IPS-20b (cell line): Measurements from ENCODE around the gene ARHGEF37.

Experiments used
- H3K27ac ChIP-seq: one replicate; pipeline ENCODE4 v1.5.1; 2013; ENCODE audit warnings: low read length
- H3K27me3 ChIP-seq: 2 replicates; pipeline ENCODE4 v1.6.1; 2013; ENCODE audit warnings: mild to moderate bottlenecking, low read length, inconsistent platforms; ENCODE audit not compliant: insufficient read depth
- H3K36me3 ChIP-seq: 2 replicates; pipeline ENCODE4 v1.6.1; 2013; ENCODE audit warnings: low read depth, mild to moderate bottlenecking, inconsistent platforms, low read length, moderate library complexity; ENCODE audit not compliant: insufficient read depth
- H3K4me1 ChIP-seq: 2 replicates; pipeline ENCODE4 v1.6.1; 2013; ENCODE audit warnings: mild to moderate bottlenecking, control low read depth, inconsistent platforms, low read length, moderate library complexity; ENCODE audit not compliant: insufficient read depth
- H3K4me3 ChIP-seq: 2 replicates; pipeline ENCODE4 v1.5.1; 2013; ENCODE audit warnings: mild to moderate bottlenecking, low read length, inconsistent platforms
- H3K9ac ChIP-seq: 2 replicates; pipeline ENCODE4 v1.6.1; 2013; ENCODE audit warnings: low read depth, mild to moderate bottlenecking, inconsistent platforms, low read length, moderate library complexity
- H3K9me3 ChIP-seq: 2 replicates; pipeline ENCODE4 v1.6.1; 2013; ENCODE audit warnings: mild to moderate bottlenecking, low read depth, low read length, inconsistent platforms; ENCODE audit not compliant: insufficient read depth

Gene ARHGEF37

DNA sequence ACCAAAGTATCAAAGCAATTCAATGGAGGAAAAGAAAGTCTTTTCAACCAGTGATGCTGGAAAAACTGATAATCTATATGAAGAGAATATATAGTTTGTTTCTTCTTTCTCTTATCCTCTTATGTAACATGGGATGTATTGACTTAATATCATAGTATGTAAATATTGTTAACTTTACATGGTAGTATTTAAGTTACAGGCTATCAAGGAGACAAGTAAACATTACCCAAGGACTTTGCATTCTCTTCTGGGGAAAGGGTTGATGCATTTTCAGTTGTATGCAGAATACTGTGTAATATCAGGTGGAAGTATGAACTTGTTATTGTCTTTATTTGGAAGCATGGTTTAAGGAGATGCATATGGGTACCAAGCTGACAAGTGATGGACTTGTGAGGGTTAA is 9.1 kb upstream of the ARHGEF37 start:
- Histone ChIP-seq H3K4me1 (no peaks in the 10 kb centered on the region), H3K9me3 (no peaks in the 10 kb centered on the region), H3K27me3 (no peaks in the 10 kb centered on the region), H3K4me3 (no peak overlapping the region), H3K27ac (no peak overlapping the region), H3K9ac (no peak overlapping the region), H3K36me3 (no peaks in the 10 kb centered on the region)

GRCh38 chr5:149572576-149573231 is 8.6 kb upstream of the ARHGEF37 start:
- Histone ChIP-seq H3K9ac (no peak overlapping the region), H3K9me3 (no peaks in the 10 kb centered on the region), H3K27ac (no peak overlapping the region), H3K36me3 (no peaks in the 10 kb centered on the region), H3K4me3 (no peak overlapping the region), H3K4me1 (no peaks in the 10 kb centered on the region), H3K27me3 (no peaks in the 10 kb centered on the region)

DNA sequence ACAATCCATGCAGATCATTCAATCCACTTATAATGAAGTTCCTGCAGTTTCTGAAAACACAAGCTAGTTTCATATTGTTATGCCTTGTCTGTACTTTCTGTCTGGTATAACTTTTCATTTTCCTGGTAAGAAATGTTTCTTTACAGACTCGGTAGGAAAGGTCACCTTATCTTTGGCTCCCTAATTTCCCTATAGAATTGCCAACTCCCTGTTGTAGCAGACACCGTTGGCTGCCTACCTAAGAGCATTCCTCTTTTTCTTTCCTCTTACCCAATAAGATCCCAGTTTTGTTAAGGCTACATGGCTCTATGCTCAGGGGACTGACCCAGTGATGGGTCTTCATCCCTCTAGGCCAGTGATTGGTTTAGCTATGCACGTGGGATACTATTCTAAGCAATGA is 6.2 kb upstream of the ARHGEF37 start:
- Histone ChIP-seq H3K27me3 (peaks cover 9% of the 10 kb centered on the region), H3K27ac (no peak overlapping the region), H3K36me3 (no peaks in the 10 kb centered on the region), H3K9ac (no peak overlapping the region), H3K4me1 (no peaks in the 10 kb centered on the region), H3K9me3 (no peaks in the 10 kb centered on the region), H3K4me3 (no peak overlapping the region)

GRCh38 chr5:149576021-149576420 is 5.3 kb upstream of the ARHGEF37 start:
- H3K4me1 ChIP-seq, result no peaks in the 10 kb centered on the region
- no peak overlapping the region for H3K4me3 ChIP-seq
- H3K9ac ChIP-seq, result no peak overlapping the region

DNA sequence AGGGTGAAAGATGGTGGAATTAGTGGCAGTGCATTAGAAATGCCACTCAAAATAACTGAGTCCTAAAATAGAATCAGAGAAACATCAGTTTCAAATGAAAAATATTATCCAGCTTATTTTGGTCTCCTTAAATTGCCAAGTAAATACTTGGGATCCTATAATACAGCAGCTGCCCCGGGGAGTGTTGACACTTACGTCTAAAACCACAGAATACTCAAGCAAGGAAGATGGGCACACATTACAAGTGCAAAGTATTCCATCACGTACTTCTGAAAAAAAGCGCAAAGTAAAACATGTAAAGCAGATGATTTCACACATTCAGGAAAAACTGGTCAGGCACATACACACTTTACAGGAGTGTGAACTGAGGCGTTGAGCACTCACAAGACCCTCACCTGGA is 2.4 kb upstream of the ARHGEF37 start:
- peaks cover 9% of the 10 kb centered on the region for H3K4me1 ChIP-seq
- no peaks in the 10 kb centered on the region for H3K9me3 ChIP-seq
- peaks cover 30% of the 10 kb centered on the region for H3K27me3 ChIP-seq
- no peaks in the 10 kb centered on the region for H3K36me3 ChIP-seq
- H3K9ac ChIP-seq, result no peak overlapping the region
- H3K4me3 ChIP-seq, result no peak overlapping the region
- no peak overlapping the region for H3K27ac ChIP-seq

More at GRCh38 chr5:149576021-149576420, 5.3 kb upstream of the ARHGEF37 start:
- H3K9me3 ChIP-seq, result no peaks in the 10 kb centered on the region
- H3K27me3 ChIP-seq, result peaks cover 18% of the 10 kb centered on the region
- no peak overlapping the region for H3K27ac ChIP-seq
- no peaks in the 10 kb centered on the region for H3K36me3 ChIP-seq

DNA sequence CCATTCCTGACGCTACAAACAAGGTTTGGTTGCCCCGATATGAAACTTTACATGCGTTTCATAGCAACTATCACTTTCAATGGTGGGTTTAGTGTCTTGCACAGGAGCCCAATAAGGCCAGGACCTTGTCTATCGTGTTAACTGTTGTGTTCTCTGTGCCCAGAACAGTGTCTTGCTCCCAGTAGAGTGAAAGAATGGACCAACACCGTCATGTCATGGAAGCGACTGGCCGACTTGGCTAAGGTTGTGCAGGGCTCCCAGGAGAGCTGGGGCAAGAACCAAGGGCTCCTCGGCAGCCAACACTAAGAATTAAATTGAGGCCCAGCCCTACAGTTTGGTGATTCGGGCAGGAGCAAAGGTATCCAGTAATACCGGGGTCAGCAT is 498 bp upstream of the ARHGEF37 start:
- Histone ChIP-seq H3K9me3 (no peaks in the 10 kb centered on the region), H3K4me3 (peak overlapping the region; percentile 71), H3K27ac (no peak overlapping the region), H3K9ac (peak overlapping the region; percentile 48; the same call in 1 of the 2 replicates), H3K4me1 (peaks cover 9% of the 10 kb centered on the region), H3K27me3 (peaks cover 30% of the 10 kb centered on the region), H3K36me3 (no peaks in the 10 kb centered on the region)

DNA sequence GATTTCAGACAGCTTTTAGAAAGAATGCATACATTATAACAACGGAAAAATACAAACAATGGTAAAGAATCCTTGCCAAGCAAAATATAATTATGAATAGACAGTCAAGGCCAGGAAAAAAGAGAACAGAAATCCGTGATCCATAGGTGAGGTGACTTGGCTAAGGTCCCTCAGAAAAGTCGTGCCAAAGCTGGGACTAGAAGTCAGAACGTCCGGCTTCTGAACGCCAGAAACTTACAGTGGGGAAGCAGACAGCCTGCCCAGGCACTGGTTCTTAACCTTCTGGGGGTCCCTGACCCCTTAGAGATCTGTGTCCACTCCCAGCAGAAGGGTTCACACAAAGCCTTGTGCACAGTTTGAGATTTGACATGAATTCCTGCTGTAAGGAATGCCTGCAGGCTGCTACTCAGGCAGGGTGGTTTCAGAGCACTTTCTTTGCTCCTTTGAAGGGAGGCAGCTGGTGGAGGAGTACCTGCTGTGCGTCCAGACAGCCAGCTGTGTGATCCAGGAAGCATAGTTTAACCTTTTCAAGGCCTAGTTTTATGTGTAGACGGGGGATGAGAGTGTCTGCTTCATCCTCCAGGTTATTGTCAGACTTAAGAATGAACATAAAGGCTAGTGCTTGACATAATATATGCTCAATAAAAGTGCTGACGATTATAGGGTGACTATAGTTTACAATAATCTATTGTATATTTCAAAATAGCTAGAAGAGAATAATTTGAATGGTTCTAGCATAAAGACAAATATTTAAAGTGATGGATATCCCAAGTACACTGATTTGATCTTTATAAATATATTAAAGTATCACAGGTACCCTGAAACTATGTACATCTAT is 852 bp downstream of the ARHGEF37 start:
- no peaks in the 10 kb centered on the region for H3K36me3 ChIP-seq
- no peak overlapping the region for H3K9ac ChIP-seq
- H3K27me3 ChIP-seq, result peaks cover 30% of the 10 kb centered on the region
- peaks cover 9% of the 10 kb centered on the region for H3K4me1 ChIP-seq
- no peak overlapping the region for H3K27ac ChIP-seq
- H3K4me3 ChIP-seq, result peak overlapping the region; percentile 71
- no peaks in the 10 kb centered on the region for H3K9me3 ChIP-seq

DNA sequence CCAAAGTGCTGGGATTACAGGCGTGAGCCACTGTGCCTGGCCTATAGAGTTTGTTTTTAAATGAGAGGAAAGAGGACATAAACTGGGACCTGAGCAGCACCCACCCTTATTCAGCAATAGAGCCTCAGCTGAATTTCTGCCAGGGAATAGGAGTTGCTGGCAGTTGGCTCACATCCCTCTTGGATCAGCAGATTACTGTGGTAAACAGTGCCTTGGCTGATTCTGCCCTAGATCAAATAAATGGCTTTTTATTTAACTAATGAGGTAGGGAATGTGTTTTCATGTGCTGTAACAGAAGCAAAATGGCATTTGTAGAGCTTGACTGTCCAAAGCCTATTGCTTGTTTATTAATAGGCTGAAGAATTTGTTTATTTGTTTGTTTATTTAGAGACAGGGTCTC is 2.1 kb downstream of the ARHGEF37 start:
- H3K4me1 ChIP-seq, result peaks cover 9% of the 10 kb centered on the region
- no peak overlapping the region for H3K4me3 ChIP-seq
- no peaks in the 10 kb centered on the region for H3K36me3 ChIP-seq
- H3K9me3 ChIP-seq, result no peaks in the 10 kb centered on the region
- no peak overlapping the region for H3K27ac ChIP-seq
- H3K27me3 ChIP-seq, result peaks cover 30% of the 10 kb centered on the region
- no peak overlapping the region for H3K9ac ChIP-seq

- Histone ChIP-seq H3K4me1 (peaks cover 9% of the 10 kb centered on the region), H3K27me3 (peaks cover 27% of the 10 kb centered on the region), H3K9me3 (no peaks in the 10 kb centered on the region), H3K27ac (no peak overlapping the region), H3K36me3 (no peaks in the 10 kb centered on the region), H3K9ac (no peak overlapping the region), H3K4me3 (no peak overlapping the region)
Observed at GRCh38 chr5:149584121-149584520, 2.8 kb downstream of the ARHGEF37 start.

GRCh38 chr5:149585910-149586309 is 4.6 kb downstream of the ARHGEF37 start:
- no peaks in the 10 kb centered on the region for H3K9me3 ChIP-seq
- peaks cover 9% of the 10 kb centered on the region for H3K4me1 ChIP-seq
- no peaks in the 10 kb centered on the region for H3K36me3 ChIP-seq
- H3K27ac ChIP-seq, result no peak overlapping the region
- H3K27me3 ChIP-seq, result peaks cover 14% of the 10 kb centered on the region
- no peak overlapping the region for H3K9ac ChIP-seq
- no peak overlapping the region for H3K4me3 ChIP-seq

- Histone ChIP-seq H3K9me3 (no peaks in the 10 kb centered on the region), H3K9ac (no peak overlapping the region), H3K4me3 (no peak overlapping the region), H3K27me3 (peaks cover 5% of the 10 kb centered on the region), H3K36me3 (no peaks in the 10 kb centered on the region), H3K27ac (no peak overlapping the region), H3K4me1 (peaks cover 6% of the 10 kb centered on the region)
Observed at GRCh38 chr5:149586708-149587318, 5.5 kb downstream of the ARHGEF37 start.

DNA sequence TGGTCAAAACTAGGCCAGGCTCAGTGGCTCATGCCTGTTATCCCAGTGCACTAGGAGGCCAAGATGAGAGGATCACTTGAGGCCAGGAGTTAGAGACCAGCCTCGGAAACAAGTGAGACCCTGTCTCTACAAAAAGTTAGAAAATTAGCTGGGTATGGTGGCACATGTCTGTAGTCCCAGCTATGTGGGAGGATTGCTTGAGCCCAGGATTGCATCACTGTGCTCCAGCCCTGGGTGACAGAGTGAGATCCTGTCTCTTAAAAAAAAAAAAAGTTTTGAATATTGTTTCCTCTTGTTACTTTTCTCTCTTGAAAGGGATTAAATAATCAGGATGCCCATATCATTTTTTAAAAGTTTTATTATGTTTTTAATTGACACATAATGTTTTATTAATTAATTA is 7.6 kb downstream of the ARHGEF37 start:
- no peaks in the 10 kb centered on the region for H3K36me3 ChIP-seq
- no peaks in the 10 kb centered on the region for H3K9me3 ChIP-seq
- H3K4me3 ChIP-seq, result no peak overlapping the region
- no peaks in the 10 kb centered on the region for H3K27me3 ChIP-seq
- H3K27ac ChIP-seq, result no peak overlapping the region
- H3K4me1 ChIP-seq, result no peaks in the 10 kb centered on the region
- H3K9ac ChIP-seq, result no peak overlapping the region
